Osteocyte (in vitro differentiated cells): Measurements from ENCODE around the gene HCN2. TPM values are rescaled to one million over a fixed set of nuclear protein-coding genes. Genes with fewer than 3 reads are reported as not detected.

ENCODE experiments used
- DNase-seq: peaks from one replicate; pipeline ENCODE4 v3.0.0; 2021; ENCODE audit warnings: mixed read lengths; ENCODE audit not compliant: unreplicated experiment; ENCODE audit errors: extremely low spot score
- H3K27ac Mint-ChIP-seq: one replicate; pipeline ENCODE4 v1.8.0; 2021; ENCODE audit warnings: mild to moderate bottlenecking, mixed read lengths; ENCODE audit not compliant: unreplicated experiment
- H3K27me3 Mint-ChIP-seq: one replicate; pipeline ENCODE4 v1.8.0; 2021; ENCODE audit warnings: mixed read lengths; ENCODE audit not compliant: unreplicated experiment
- H3K36me3 Mint-ChIP-seq: one replicate; pipeline ENCODE4 v1.8.0; 2021; ENCODE audit warnings: mixed read lengths; ENCODE audit not compliant: unreplicated experiment
- H3K4me1 Mint-ChIP-seq: one replicate; pipeline ENCODE4 v1.8.0; 2021; ENCODE audit warnings: mixed read lengths; ENCODE audit not compliant: unreplicated experiment
- H3K4me3 Mint-ChIP-seq: one replicate; pipeline ENCODE4 v1.8.0; 2021; ENCODE audit warnings: mild to moderate bottlenecking, moderate library complexity, mixed read lengths; ENCODE audit not compliant: unreplicated experiment
- H3K9me3 Mint-ChIP-seq: one replicate; pipeline ENCODE4 v1.8.0; 2021; ENCODE audit warnings: mixed read lengths; ENCODE audit not compliant: unreplicated experiment
- CTCF ChIP-seq: fragments of 200-600 bp; sonication (generic); IDR thresholded peaks from 2 replicates; pipeline ENCODE4 v1.5.0; 2021; ENCODE audit warnings: antibody characterized with exemption, mild to moderate bottlenecking, moderate library complexity
- total RNA-seq: library from RNA; stranded (reverse); gene quantifications from 2 replicates; pipeline ENCODE4 v1.2.1, GENCODE V29; 2021

HCN2 gene
- total RNA-seq, 1 donor from 2014 or later: 28.3 TPM

GRCh38 chr19:579111-579841 is 10.4 kb upstream of the HCN2 start:
- no peak overlapping the region for H3K4me3 Mint-ChIP-seq
- no peak for DNase-seq
- peaks cover 6% of the 10 kb centered on the region for H3K36me3 Mint-ChIP-seq
- H3K9me3 Mint-ChIP-seq: no peaks in the 10 kb centered on the region
- no peak for TF ChIP-seq CTCF
- peaks cover 35% of the 10 kb centered on the region for H3K4me1 Mint-ChIP-seq
- H3K27ac Mint-ChIP-seq: no peak overlapping the region
- no peaks in the 10 kb centered on the region for H3K27me3 Mint-ChIP-seq

- H3K27ac Mint-ChIP-seq: no peak overlapping the region
- no peaks in the 10 kb centered on the region for H3K27me3 Mint-ChIP-seq
- no peak for TF ChIP-seq CTCF
- H3K4me3 Mint-ChIP-seq: no peak overlapping the region
- DNase-seq: no peak
- no peaks in the 10 kb centered on the region for H3K9me3 Mint-ChIP-seq
- peaks cover 30% of the 10 kb centered on the region for H3K4me1 Mint-ChIP-seq
- peaks cover 6% of the 10 kb centered on the region for H3K36me3 Mint-ChIP-seq
Measured at GRCh38 chr19:579842-580155, 9.9 kb upstream of the HCN2 start.

GRCh38 chr19:580274-580835 is 9.3 kb upstream of the HCN2 start:
- no peak for TF ChIP-seq CTCF
- no peak for DNase-seq
- peaks cover 26% of the 10 kb centered on the region for H3K4me1 Mint-ChIP-seq
- no peak overlapping the region for H3K27ac Mint-ChIP-seq
- peaks cover 6% of the 10 kb centered on the region for H3K36me3 Mint-ChIP-seq
- H3K4me3 Mint-ChIP-seq: no peak overlapping the region
- no peaks in the 10 kb centered on the region for H3K9me3 Mint-ChIP-seq
- H3K27me3 Mint-ChIP-seq: no peaks in the 10 kb centered on the region

- H3K9me3 Mint-ChIP-seq: no peaks in the 10 kb centered on the region
- no peak for TF ChIP-seq CTCF
- peaks cover 6% of the 10 kb centered on the region for H3K36me3 Mint-ChIP-seq
- no peaks in the 10 kb centered on the region for H3K27me3 Mint-ChIP-seq
- H3K4me3 Mint-ChIP-seq: no peak overlapping the region
- no peak for DNase-seq
- H3K27ac Mint-ChIP-seq: no peak overlapping the region
- peaks cover 23% of the 10 kb centered on the region for H3K4me1 Mint-ChIP-seq
Measured at GRCh38 chr19:581399-582111, 8.1 kb upstream of the HCN2 start.

GRCh38 chr19:582497-583197 is 7.0 kb upstream of the HCN2 start:
- H3K36me3 Mint-ChIP-seq: peaks cover 6% of the 10 kb centered on the region
- DNase-seq: no peak
- no peak for TF ChIP-seq CTCF
- H3K4me1 Mint-ChIP-seq: peaks cover 18% of the 10 kb centered on the region
- no peaks in the 10 kb centered on the region for H3K27me3 Mint-ChIP-seq
- H3K9me3 Mint-ChIP-seq: no peaks in the 10 kb centered on the region
- H3K27ac Mint-ChIP-seq: no peak overlapping the region
- H3K4me3 Mint-ChIP-seq: no peak overlapping the region
